GM12878 (cell line): ENCODE results near the gene TM7SF3. TPM values are rescaled to one million over a fixed set of nuclear protein-coding genes. Genes with fewer than 3 reads are reported as not detected.

Experiments used
- NFYB ChIP-seq: IDR thresholded peaks from 2 replicates; pipeline ENCODE4 v1.6.1; 2011; ENCODE audit warnings: low read depth, mild to moderate bottlenecking, low read length, improper control_type of control experiment, moderate library complexity; ENCODE audit not compliant: insufficient read depth
- TBL1XR1 ChIP-seq: IDR thresholded peaks from 2 replicates; pipeline ENCODE4 v1.6.1; 2012; ENCODE audit warnings: low read depth, low read length, improper control_type of control experiment
- TCF12 ChIP-seq: IDR thresholded peaks from 2 replicates; pipeline ENCODE4 v1.6.1; 2011; ENCODE audit warnings: low read depth, mild to moderate bottlenecking, low read length
- ZBED1 ChIP-seq: IDR thresholded peaks from 2 replicates; pipeline ENCODE4 v1.6.1; 2016; ENCODE audit warnings: borderline replicate concordance
- polyA plus RNA-seq, 11 experiments: library from polyadenylated mRNA; depleted of rRNA in 4 of 11; unstranded in 6 of 11; stranded (reverse) in 5 of 11; fragments of >200 nt; fragmentation: Nextera tagmentation in 4 of 11; fragmentation: Illumina TruSeq in 1 of 11; extraction: Ambion mirVana in 4 of 11; extraction: Trizol in 1 of 11; gene quantifications; 1 replicate in 1 of 11; 2 replicates in 10 of 11; pipeline versions ENCODE4 v1.2.1 to v1.2.3, GENCODE V29; 2011 to 2016; ENCODE audit warnings: inconsistent platforms in 2 of 11, missing spikeins in 2 of 11, low read depth in 1 of 11
- total RNA-seq, 4 experiments: library from RNA; depleted of rRNA in 3 of 4; stranded (reverse); fragments of >200 nt in 3 of 4; fragmentation: Illumina TruSeq in 1 of 4; extraction: Trizol in 1 of 4; gene quantifications; 2 replicates each; pipeline versions ENCODE4 v1.2.1 to v1.2.3, GENCODE V29; 2013 to 2021
- TF ChIP-seq, protein P1 (sequence below): fragments of 450-650 bp; IDR thresholded peaks from 2 replicates; pipeline ENCODE4 v1.6.1; 2017; ENCODE audit warnings: mild to moderate bottlenecking, moderate library complexity
- TF ChIP-seq, protein P2 (sequence below): fragments of 450-650 bp; IDR thresholded peaks from 2 replicates; pipeline ENCODE4 v1.6.1; 2017; ENCODE audit warnings: borderline replicate concordance
- TF ChIP-seq, protein P3 (sequence below): fragments of 450-650 bp; conservative IDR thresholded peaks from 2 replicates; pipeline ENCODE4 v1.6.1; 2017; ENCODE audit warnings: mild to moderate bottlenecking, moderate library complexity
- TF ChIP-seq, protein P4 (sequence below): fragments of 450-650 bp; formaldehyde crosslinking; IDR thresholded peaks from 2 replicates; pipeline ENCODE4 v1.4.0; 2022; ENCODE audit warnings: mild to moderate bottlenecking, moderate library complexity

Gene TM7SF3
- total and polyA plus RNA-seq, 10 of the 15 experiments (the other 5 are each of a cell fraction or from before 2014, with no cell fraction given) = 31.4 to 341 (median 74.8) TPM

DNA sequence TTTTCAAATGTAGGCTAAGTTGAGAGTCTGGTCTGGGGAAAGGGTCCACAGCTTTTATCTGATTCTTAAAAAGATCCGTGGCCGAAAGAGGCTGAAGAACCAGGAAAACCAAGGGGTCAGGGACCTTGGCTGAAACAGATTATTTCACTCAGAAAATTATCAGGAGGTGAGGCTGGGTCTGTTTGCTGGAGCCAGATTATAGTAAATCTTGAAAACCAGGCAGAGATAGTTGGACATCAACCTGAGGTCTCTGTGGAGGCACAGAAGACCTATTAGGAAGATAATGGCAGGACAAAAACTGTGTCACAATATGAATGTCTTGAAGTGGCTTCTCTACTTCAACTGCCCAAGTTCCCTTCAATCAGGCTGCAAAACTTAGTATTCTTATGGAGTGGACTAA is 6.6 kb upstream of the TM7SF3 start (continued):
- TF ChIP-seq, protein P1, sequence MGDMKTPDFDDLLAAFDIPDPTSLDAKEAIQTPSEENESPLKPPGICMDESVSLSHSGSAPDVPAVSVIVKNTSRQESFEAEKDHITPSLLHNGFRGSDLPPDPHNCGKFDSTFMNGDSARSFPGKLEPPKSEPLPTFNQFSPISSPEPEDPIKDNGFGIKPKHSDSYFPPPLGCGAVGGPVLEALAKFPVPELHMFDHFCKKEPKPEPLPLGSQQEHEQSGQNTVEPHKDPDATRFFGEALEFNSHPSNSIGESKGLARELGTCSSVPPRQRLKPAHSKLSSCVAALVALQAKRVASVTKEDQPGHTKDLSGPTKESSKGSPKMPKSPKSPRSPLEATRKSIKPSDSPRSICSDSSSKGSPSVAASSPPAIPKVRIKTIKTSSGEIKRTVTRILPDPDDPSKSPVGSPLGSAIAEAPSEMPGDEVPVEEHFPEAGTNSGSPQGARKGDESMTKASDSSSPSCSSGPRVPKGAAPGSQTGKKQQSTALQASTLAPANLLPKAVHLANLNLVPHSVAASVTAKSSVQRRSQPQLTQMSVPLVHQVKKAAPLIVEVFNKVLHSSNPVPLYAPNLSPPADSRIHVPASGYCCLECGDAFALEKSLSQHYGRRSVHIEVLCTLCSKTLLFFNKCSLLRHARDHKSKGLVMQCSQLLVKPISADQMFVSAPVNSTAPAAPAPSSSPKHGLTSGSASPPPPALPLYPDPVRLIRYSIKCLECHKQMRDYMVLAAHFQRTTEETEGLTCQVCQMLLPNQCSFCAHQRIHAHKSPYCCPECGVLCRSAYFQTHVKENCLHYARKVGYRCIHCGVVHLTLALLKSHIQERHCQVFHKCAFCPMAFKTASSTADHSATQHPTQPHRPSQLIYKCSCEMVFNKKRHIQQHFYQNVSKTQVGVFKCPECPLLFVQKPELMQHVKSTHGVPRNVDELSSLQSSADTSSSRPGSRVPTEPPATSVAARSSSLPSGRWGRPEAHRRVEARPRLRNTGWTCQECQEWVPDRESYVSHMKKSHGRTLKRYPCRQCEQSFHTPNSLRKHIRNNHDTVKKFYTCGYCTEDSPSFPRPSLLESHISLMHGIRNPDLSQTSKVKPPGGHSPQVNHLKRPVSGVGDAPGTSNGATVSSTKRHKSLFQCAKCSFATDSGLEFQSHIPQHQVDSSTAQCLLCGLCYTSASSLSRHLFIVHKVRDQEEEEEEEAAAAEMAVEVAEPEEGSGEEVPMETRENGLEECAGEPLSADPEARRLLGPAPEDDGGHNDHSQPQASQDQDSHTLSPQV = no peak
- no peak for TF ChIP-seq ZBED1
- TF ChIP-seq, protein P2, sequence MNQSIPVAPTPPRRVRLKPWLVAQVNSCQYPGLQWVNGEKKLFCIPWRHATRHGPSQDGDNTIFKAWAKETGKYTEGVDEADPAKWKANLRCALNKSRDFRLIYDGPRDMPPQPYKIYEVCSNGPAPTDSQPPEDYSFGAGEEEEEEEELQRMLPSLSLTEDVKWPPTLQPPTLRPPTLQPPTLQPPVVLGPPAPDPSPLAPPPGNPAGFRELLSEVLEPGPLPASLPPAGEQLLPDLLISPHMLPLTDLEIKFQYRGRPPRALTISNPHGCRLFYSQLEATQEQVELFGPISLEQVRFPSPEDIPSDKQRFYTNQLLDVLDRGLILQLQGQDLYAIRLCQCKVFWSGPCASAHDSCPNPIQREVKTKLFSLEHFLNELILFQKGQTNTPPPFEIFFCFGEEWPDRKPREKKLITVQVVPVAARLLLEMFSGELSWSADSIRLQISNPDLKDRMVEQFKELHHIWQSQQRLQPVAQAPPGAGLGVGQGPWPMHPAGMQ = no peak
- TF ChIP-seq, protein P3, sequence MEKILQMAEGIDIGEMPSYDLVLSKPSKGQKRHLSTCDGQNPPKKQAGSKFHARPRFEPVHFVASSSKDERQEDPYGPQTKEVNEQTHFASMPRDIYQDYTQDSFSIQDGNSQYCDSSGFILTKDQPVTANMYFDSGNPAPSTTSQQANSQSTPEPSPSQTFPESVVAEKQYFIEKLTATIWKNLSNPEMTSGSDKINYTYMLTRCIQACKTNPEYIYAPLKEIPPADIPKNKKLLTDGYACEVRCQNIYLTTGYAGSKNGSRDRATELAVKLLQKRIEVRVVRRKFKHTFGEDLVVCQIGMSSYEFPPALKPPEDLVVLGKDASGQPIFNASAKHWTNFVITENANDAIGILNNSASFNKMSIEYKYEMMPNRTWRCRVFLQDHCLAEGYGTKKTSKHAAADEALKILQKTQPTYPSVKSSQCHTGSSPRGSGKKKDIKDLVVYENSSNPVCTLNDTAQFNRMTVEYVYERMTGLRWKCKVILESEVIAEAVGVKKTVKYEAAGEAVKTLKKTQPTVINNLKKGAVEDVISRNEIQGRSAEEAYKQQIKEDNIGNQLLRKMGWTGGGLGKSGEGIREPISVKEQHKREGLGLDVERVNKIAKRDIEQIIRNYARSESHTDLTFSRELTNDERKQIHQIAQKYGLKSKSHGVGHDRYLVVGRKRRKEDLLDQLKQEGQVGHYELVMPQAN = no peak
- no peak for TF ChIP-seq TCF12
- no peak for TF ChIP-seq NFYB
- TF ChIP-seq, protein P4, sequence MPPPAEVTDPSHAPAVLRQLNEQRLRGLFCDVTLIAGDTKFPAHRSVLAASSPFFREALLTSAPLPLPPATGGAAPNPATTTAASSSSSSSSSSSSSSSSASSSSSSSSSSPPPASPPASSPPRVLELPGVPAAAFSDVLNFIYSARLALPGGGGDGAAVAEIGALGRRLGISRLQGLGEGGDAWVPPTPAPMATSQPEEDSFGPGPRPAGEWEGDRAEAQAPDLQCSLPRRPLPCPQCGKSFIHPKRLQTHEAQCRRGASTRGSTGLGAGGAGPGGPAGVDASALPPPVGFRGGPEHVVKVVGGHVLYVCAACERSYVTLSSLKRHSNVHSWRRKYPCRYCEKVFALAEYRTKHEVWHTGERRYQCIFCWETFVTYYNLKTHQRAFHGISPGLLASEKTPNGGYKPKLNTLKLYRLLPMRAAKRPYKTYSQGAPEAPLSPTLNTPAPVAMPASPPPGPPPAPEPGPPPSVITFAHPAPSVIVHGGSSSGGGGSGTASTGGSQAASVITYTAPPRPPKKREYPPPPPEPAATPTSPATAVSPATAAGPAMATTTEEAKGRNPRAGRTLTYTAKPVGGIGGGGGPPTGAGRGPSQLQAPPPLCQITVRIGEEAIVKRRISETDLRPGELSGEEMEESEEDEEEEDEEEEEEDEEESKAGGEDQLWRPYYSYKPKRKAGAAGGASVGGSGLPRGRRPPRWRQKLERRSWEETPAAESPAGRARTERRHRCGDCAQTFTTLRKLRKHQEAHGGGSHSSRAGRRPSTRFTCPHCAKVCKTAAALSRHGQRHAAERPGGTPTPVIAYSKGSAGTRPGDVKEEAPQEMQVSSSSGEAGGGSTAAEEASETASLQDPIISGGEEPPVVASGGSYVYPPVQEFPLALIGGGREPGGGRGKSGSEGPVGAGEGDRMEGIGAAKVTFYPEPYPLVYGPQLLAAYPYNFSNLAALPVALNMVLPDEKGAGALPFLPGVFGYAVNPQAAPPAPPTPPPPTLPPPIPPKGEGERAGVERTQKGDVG (CRISPR knock-in tag) = no peak
- TF ChIP-seq TBL1XR1 = no peak
